ENCODE results near the gene OGA.

The OGA gene

GRCh38 chr10:101777619-101778145 lies 40.6 kb downstream of the OGA start:
- H3K4me3 Mint-ChIP-seq, result peak overlapping the region; percentile 59
- no peak overlapping the region for H3K27ac Mint-ChIP-seq
- peaks cover 9% of the 10 kb centered on the region for H3K36me3 Mint-ChIP-seq
- DNase-seq (ENCODE audit: low spot score in 2 of 2), result no peak
- no peak for ATAC-seq
- no peaks in the 10 kb centered on the region for H3K9me3 Mint-ChIP-seq
- H3K4me1 Mint-ChIP-seq, result peaks cover 59% of the 10 kb centered on the region

GRCh38 chr10:101776161-101776817 lies 42.0 kb downstream of the OGA start:
- H3K4me3 Mint-ChIP-seq, result peak overlapping the region; percentile 59
- H3K36me3 Mint-ChIP-seq, result peaks cover 5% of the 10 kb centered on the region

GRCh38 chr10:101775273-101776160 lies 42.7 kb downstream of the OGA start, which contains the start of gene FGF8:
TSS of gene FGF8 (minus strand) at chr10:101776114. CDS start at chr10:101775900, 214 bp downstream.
- DNase-seq (ENCODE audit: low spot score in 2 of 2) (no peak), ATAC-seq (no peak)
- Mint-ChIP-seq H3K36me3 (no peaks in the 10 kb centered on the region), H3K4me3 (peak within 1 kb of the TSS; percentile 59), H3K9me3 (no peaks in the 10 kb centered on the region), H3K27ac (no peak within 1 kb of the TSS), H3K4me1 (peaks cover 44% of the 10 kb centered on the region)

More at GRCh38 chr10:101776161-101776817, 42.0 kb downstream of the OGA start:
- no peak for ATAC-seq
- Mint-ChIP-seq H3K9me3 (no peaks in the 10 kb centered on the region), H3K27ac (no peak overlapping the region), H3K4me1 (peaks cover 45% of the 10 kb centered on the region)
- no peak for DNase-seq (ENCODE audit: low spot score in 2 of 2)

- Mint-ChIP-seq H3K4me3 (peak overlapping the region; percentile 30), H3K9me3 (no peaks in the 10 kb centered on the region), H3K36me3 (no peaks in the 10 kb centered on the region), H3K4me1 (peaks cover 36% of the 10 kb centered on the region), H3K27ac (no peak overlapping the region)
- DNase-seq (ENCODE audit: low spot score in 2 of 2) (peak in 1 of 2 donors; percentile 55), ATAC-seq (no peak)
Observed at GRCh38 chr10:101774589-101775272, 43.5 kb downstream of the OGA start.

- Mint-ChIP-seq H3K4me1 (peaks cover 30% of the 10 kb centered on the region), H3K27ac (no peak overlapping the region), H3K36me3 (no peaks in the 10 kb centered on the region), H3K4me3 (no peak overlapping the region), H3K9me3 (no peaks in the 10 kb centered on the region)
- ATAC-seq (no peak), DNase-seq (ENCODE audit: low spot score in 2 of 2) (no peak)
Observed at GRCh38 chr10:101773923-101774588, 44.2 kb downstream of the OGA start.

- H3K4me1 Mint-ChIP-seq, result peaks cover 24% of the 10 kb centered on the region
- H3K36me3 Mint-ChIP-seq, result no peaks in the 10 kb centered on the region
- DNase-seq (ENCODE audit: low spot score in 2 of 2), result no peak
- no peak overlapping the region for H3K27ac Mint-ChIP-seq
- H3K4me3 Mint-ChIP-seq, result no peak overlapping the region
- H3K9me3 Mint-ChIP-seq, result no peaks in the 10 kb centered on the region
- no peak for ATAC-seq
Observed at GRCh38 chr10:101772895-101773761, 45.1 kb downstream of the OGA start.

- ATAC-seq (no peak), DNase-seq (ENCODE audit: low spot score in 2 of 2) (no peak)
- no peak overlapping the region for H3K27ac Mint-ChIP-seq
- no peaks in the 10 kb centered on the region for H3K36me3 Mint-ChIP-seq
- no peak overlapping the region for H3K4me3 Mint-ChIP-seq
- H3K9me3 Mint-ChIP-seq, result no peaks in the 10 kb centered on the region
- peaks cover 24% of the 10 kb centered on the region for H3K4me1 Mint-ChIP-seq
Observed at GRCh38 chr10:101772017-101772894, 46.0 kb downstream of the OGA start.

GRCh38 chr10:101771380-101771779 lies 46.9 kb downstream of the OGA start:
- Mint-ChIP-seq H3K27ac (no peak overlapping the region), H3K4me1 (peaks cover 18% of the 10 kb centered on the region), H3K9me3 (no peaks in the 10 kb centered on the region), H3K36me3 (no peaks in the 10 kb centered on the region), H3K4me3 (no peak overlapping the region)
- DNase-seq (ENCODE audit: low spot score in 2 of 2), result no peak
- ATAC-seq, result no peak

- H3K4me3 Mint-ChIP-seq, result no peak overlapping the region
- no peak overlapping the region for H3K27ac Mint-ChIP-seq
- no peak for DNase-seq (ENCODE audit: low spot score in 2 of 2)
- no peaks in the 10 kb centered on the region for H3K9me3 Mint-ChIP-seq
- H3K4me1 Mint-ChIP-seq, result peaks cover 18% of the 10 kb centered on the region
- no peak for ATAC-seq
- H3K36me3 Mint-ChIP-seq, result no peaks in the 10 kb centered on the region
Observed at GRCh38 chr10:101770331-101771215, 47.7 kb downstream of the OGA start.

- H3K4me3 Mint-ChIP-seq, result no peak overlapping the region
- H3K9me3 Mint-ChIP-seq, result no peaks in the 10 kb centered on the region
- DNase-seq (ENCODE audit: low spot score in 2 of 2) (no peak), ATAC-seq (no peak)
- peaks cover 14% of the 10 kb centered on the region for H3K4me1 Mint-ChIP-seq
- no peak overlapping the region for H3K27ac Mint-ChIP-seq
- H3K36me3 Mint-ChIP-seq, result no peaks in the 10 kb centered on the region
Observed at GRCh38 chr10:101769541-101770180, 48.6 kb downstream of the OGA start.

- Mint-ChIP-seq H3K4me1 (peaks cover 5% of the 10 kb centered on the region), H3K27ac (no peak overlapping the region), H3K36me3 (no peaks in the 10 kb centered on the region), H3K4me3 (no peak overlapping the region), H3K9me3 (no peaks in the 10 kb centered on the region)
- no peak for DNase-seq (ENCODE audit: low spot score in 2 of 2)
- ATAC-seq, result no peak
Observed at GRCh38 chr10:101768791-101769170, 49.5 kb downstream of the OGA start.
